CD4-positive, alpha-beta T cell treated with Interferon gamma for 1 hour (primary cell): ENCODE measurements around the gene ATAD3A.
"Not testable (repeated sequence)": the region's sequence is repeated elsewhere in the genome, so short reads cannot be mapped to it uniquely, and the experiment has no call there.

Experiments used
- DNase-seq: peaks from one replicate; pipeline ENCODE4 v3.0.0-alpha.2; 2020

Gene ATAD3A

GRCh38 chr1:1540818-1541628, 29.1 kb downstream of the ATAD3A start:
- DNase-seq = no peak

- DNase-seq = no peak
Observed at GRCh38 chr1:1541956-1542765, 30.2 kb downstream of the ATAD3A start.

- DNase-seq = no peak
Observed at GRCh38 chr1:1542766-1543705, 31.1 kb downstream of the ATAD3A start.

- DNase-seq = no peak
Observed at GRCh38 chr1:1543706-1544099, 31.7 kb downstream of the ATAD3A start.

GRCh38 chr1:1544544-1544943, 32.6 kb downstream of the ATAD3A start:
- no peak for DNase-seq

GRCh38 chr1:1545946-1546737, 34.2 kb downstream of the ATAD3A start:
- no peak for DNase-seq

- no peak for DNase-seq
Observed at GRCh38 chr1:1547011-1547410, 35.0 kb downstream of the ATAD3A start.

- DNase-seq = no peak
Observed at GRCh38 chr1:1547476-1547875, 35.5 kb downstream of the ATAD3A start.

- no peak for DNase-seq
Observed at GRCh38 chr1:1548591-1548990, 36.6 kb downstream of the ATAD3A start.

- DNase-seq = no peak
Observed at GRCh38 chr1:1550087-1550486, 38.1 kb downstream of the ATAD3A start.

- DNase-seq = no peak
Observed at GRCh38 chr1:1550591-1551432, 38.9 kb downstream of the ATAD3A start.

GRCh38 chr1:1551524-1552262, 39.7 kb downstream of the ATAD3A start:
- no peak for DNase-seq

- no peak for DNase-seq
Observed at GRCh38 chr1:1552263-1552639, 40.3 kb downstream of the ATAD3A start.

- no peak for DNase-seq
Observed at GRCh38 chr1:1553821-1554494, 42.0 kb downstream of the ATAD3A start.

GRCh38 chr1:1554550-1554925, 42.6 kb downstream of the ATAD3A start:
- DNase-seq = no peak

GRCh38 chr1:1554926-1555915, 43.3 kb downstream of the ATAD3A start:
- DNase-seq = no peak

- DNase-seq = no peak
Observed at GRCh38 chr1:1556505-1556904, 44.5 kb downstream of the ATAD3A start.

GRCh38 chr1:1556961-1557360, 45.0 kb downstream of the ATAD3A start:
- DNase-seq = not testable (repeated sequence)

- DNase-seq = not testable (repeated sequence)
Observed at GRCh38 chr1:1557688-1558087, 45.7 kb downstream of the ATAD3A start.
